Stimulated activated naive CD8-positive, alpha-beta T cell treated with anti-CD3 and anti-CD28 coated beads, Interleukin-15, Interleukin-2, amounts not matched to agents 100 U/mL and 50 U/mL, for 24 hours (primary cell): ENCODE results near the gene IGFBP4.

Experiments used
- ATAC-seq: fragments of 150-1000 bp; cut with Tn5 transposase; one replicate; pipeline ENCODE4 v1.10.0; 2021
- DNase-seq: peaks from one replicate; pipeline ENCODE4 v3.0.0; 2021

The IGFBP4 gene

GRCh38 chr17:40432864-40433528, 10.3 kb upstream of the IGFBP4 start:
- DNase-seq: no peak
- no peak for ATAC-seq

GRCh38 chr17:40433551-40434415, 9.5 kb upstream of the IGFBP4 start:
- peak; percentile 35 for DNase-seq
- peak; percentile 53 for ATAC-seq

- DNase-seq: no peak
These were observed 6.6 kb upstream of the IGFBP4 start for GRCh38 chr17:40436636-40437035.

GRCh38 chr17:40437095-40437732, 6.0 kb upstream of the IGFBP4 start:
- ATAC-seq: no peak

More at GRCh38 chr17:40436636-40437035, 6.6 kb upstream of the IGFBP4 start:
- ATAC-seq: no peak

GRCh38 chr17:40440166-40440565, 3.1 kb upstream of the IGFBP4 start:
- ATAC-seq: no peak
- DNase-seq: no peak

More at GRCh38 chr17:40437095-40437732, 6.0 kb upstream of the IGFBP4 start:
- no peak for DNase-seq

- ATAC-seq: no peak
These were observed 656 bp upstream of the IGFBP4 start for GRCh38 chr17:40442392-40443195.

GRCh38 chr17:40443988-40444899, 994 bp downstream of the IGFBP4 start:
- DNase-seq (no peak), ATAC-seq (no peak)

More at GRCh38 chr17:40442392-40443195, 656 bp upstream of the IGFBP4 start:
- DNase-seq: no peak

GRCh38 chr17:40445751-40446468, 2.7 kb downstream of the IGFBP4 start:
- ATAC-seq (no peak), DNase-seq (no peak)

GRCh38 chr17:40447148-40447644, 3.9 kb downstream of the IGFBP4 start:
- ATAC-seq (no peak), DNase-seq (no peak)

GRCh38 chr17:40447806-40448205, 4.6 kb downstream of the IGFBP4 start:
- no peak for DNase-seq

GRCh38 chr17:40448213-40448638, 5.0 kb downstream of the IGFBP4 start:
- no peak for DNase-seq
- no peak for ATAC-seq

More at GRCh38 chr17:40447806-40448205, 4.6 kb downstream of the IGFBP4 start:
- no peak for ATAC-seq

GRCh38 chr17:40448639-40449261, 5.5 kb downstream of the IGFBP4 start:
- ATAC-seq (no peak), DNase-seq (no peak)

- ATAC-seq (no peak), DNase-seq (peak; percentile 61)
These were observed 6.9 kb downstream of the IGFBP4 start for GRCh38 chr17:40450175-40450574.

GRCh38 chr17:40451420-40451819, 8.2 kb downstream of the IGFBP4 start:
- no peak for ATAC-seq
- DNase-seq: no peak

- ATAC-seq: peak; percentile 81
- peak; percentile 41 for DNase-seq
These were observed 9.1 kb downstream of the IGFBP4 start for GRCh38 chr17:40452216-40452787.

- DNase-seq: no peak
These were observed 9.7 kb downstream of the IGFBP4 start for GRCh38 chr17:40452921-40453378.

GRCh38 chr17:40453881-40454612, 10.8 kb downstream of the IGFBP4 start:
- ATAC-seq (no peak), DNase-seq (no peak)

More at GRCh38 chr17:40452921-40453378, 9.7 kb downstream of the IGFBP4 start:
- no peak for ATAC-seq

- ATAC-seq: no peak
- DNase-seq: no peak
These were observed 11.4 kb downstream of the IGFBP4 start for GRCh38 chr17:40454613-40454995.
